SK-N-SH (cell line): Measurements from ENCODE around the gene EEFSEC. TPM values are rescaled to one million over a fixed set of nuclear protein-coding genes. Genes with fewer than 3 reads are reported as not detected.

Experiments
- CTCF ChIA-PET: fragments of 300-600, 350-600 bp; formaldehyde crosslinking; extraction: SDS; loops from one replicate; lab custom pipeline; 2021; lab: Yijun Ruan, JAX
- POLR2A ChIA-PET: fragments of 350-600 bp; sonication (Branson Sonifier 250); formaldehyde crosslinking; extraction: SDS; loops from one replicate; lab custom pipeline; 2020; ENCODE audit warnings: antibody characterized with exemption, inconsistent platforms; lab: Yijun Ruan, JAX
- DNase-seq: peaks from one replicate; pipeline ENCODE4 v3.0.0; 2012
- H2AFZ ChIP-seq: fragments of 200-600 bp; sonication (generic); 2 replicates; pipeline ENCODE4 v1.8.1; 2016; ENCODE audit warnings: antibody characterized with exemption, mild to moderate bottlenecking, low read depth
- H3F3A ChIP-seq: fragments of 200-600 bp; sonication (generic); replicated peaks from 2 replicates; pipeline ENCODE3; 2016; ENCODE audit warnings: antibody characterized with exemption, mild to moderate bottlenecking; ENCODE audit not compliant: insufficient read depth
- H3K27ac ChIP-seq, 2 experiments: fragments of 200-500 bp in 1 of 2; fragments of 200-600 bp in 1 of 2; sonication (Bioruptor generic) in 1 of 2; sonication (generic), shearing (Covaris generic) in 1 of 2; 2 replicates each; pipeline versions ENCODE4 v1.5.1 to v1.6.1; 2014 to 2016; ENCODE audit warnings: low read depth in 2 of 2, inconsistent platforms in 1 of 2, low read length in 1 of 2, mild to moderate bottlenecking in 1 of 2, mixed read lengths in 1 of 2
- H3K27me3 ChIP-seq: fragments of 200-600 bp; sonication (generic), shearing (Covaris generic); 2 replicates; pipeline ENCODE4 v1.6.1; 2016; ENCODE audit warnings: mixed run types; ENCODE audit not compliant: insufficient read depth
- H3K36me3 ChIP-seq, 2 experiments: fragments of 200-500 bp in 1 of 2; fragments of 200-600 bp in 1 of 2; sonication (Bioruptor generic) in 1 of 2; sonication (generic) in 1 of 2; replicated peaks in 1 of 2; 2 replicates each; pipeline versions ENCODE3 to v1.5.1; 2014 to 2016; ENCODE audit warnings: low read length in 1 of 2, mild to moderate bottlenecking in 1 of 2; ENCODE audit not compliant: insufficient read depth in 2 of 2, control insufficient read depth in 1 of 2
- H3K4me1 ChIP-seq, 2 experiments: fragments of 200-500 bp in 1 of 2; fragments of 200-600 bp in 1 of 2; sonication (Bioruptor generic) in 1 of 2; sonication (generic), shearing (Covaris generic) in 1 of 2; 2 replicates each; pipeline versions ENCODE4 v1.5.1 to v1.6.1; 2014 to 2016; ENCODE audit warnings: low read depth in 1 of 2, low read length in 1 of 2, mixed run types in 1 of 2; ENCODE audit not compliant: insufficient read depth in 2 of 2, control insufficient read depth in 1 of 2
- H3K4me2 ChIP-seq: fragments of 200-600 bp; sonication (generic), shearing (Covaris generic); 2 replicates; pipeline ENCODE4 v1.6.1; 2017; ENCODE audit warnings: mixed run types
- H3K4me3 ChIP-seq, 2 experiments: fragments of 200-500 bp in 1 of 2; fragments of 200-600 bp in 1 of 2; sonication (Bioruptor generic) in 1 of 2; sonication (generic), shearing (Covaris generic) in 1 of 2; 2 replicates each; pipeline versions ENCODE4 v1.5.1 to v1.8.1; 2014 to 2016; ENCODE audit warnings: low read depth in 2 of 2, inconsistent platforms in 1 of 2, low read length in 1 of 2, mild to moderate bottlenecking in 1 of 2, mixed read lengths in 1 of 2, moderate library complexity in 1 of 2
- H3K79me2 ChIP-seq: fragments of 200-600 bp; sonication (generic); 2 replicates; pipeline ENCODE4 v1.8.1; 2017; ENCODE audit warnings: mild to moderate bottlenecking; ENCODE audit not compliant: insufficient read depth
- H3K9ac ChIP-seq: fragments of 200-600 bp; sonication (generic); 2 replicates; pipeline ENCODE4 v1.6.1; 2017; ENCODE audit warnings: mixed run types
- H3K9me2 ChIP-seq: fragments of 200-600 bp; sonication (generic); 2 replicates; pipeline ENCODE4 v1.6.1; 2017; ENCODE audit warnings: mixed run types
- H3K9me3 ChIP-seq: fragments of 200-600 bp; sonication (generic); 2 replicates; pipeline ENCODE4 v1.6.1; 2017; ENCODE audit warnings: mixed run types, mild to moderate bottlenecking, moderate library complexity
- H4K20me1 ChIP-seq: fragments of 200-600 bp; sonication (generic); 2 replicates; pipeline ENCODE4 v1.6.1; 2017; ENCODE audit warnings: mild to moderate bottlenecking, mixed run types; ENCODE audit not compliant: insufficient read depth
- CHD2 ChIP-seq: fragments of 150-350 bp; IDR thresholded peaks from 2 replicates; pipeline ENCODE4 v1.6.1; 2018; ENCODE audit warnings: low read length; ENCODE audit not compliant: partially characterized antibody
- ELF1 ChIP-seq: IDR thresholded peaks from 2 replicates; pipeline ENCODE4 v1.4.0; 2012
- EP300 ChIP-seq, 2 experiments: IDR thresholded peaks; 2 replicates each; pipeline versions ENCODE4 v1.4.0 to v1.6.1; 2012; ENCODE audit warnings: borderline replicate concordance in 1 of 2, low read depth in 1 of 2, low read length in 1 of 2
- FOXJ3 ChIP-seq: sonication (generic); formaldehyde crosslinking; IDR thresholded peaks from 2 replicates; pipeline ENCODE4 v1.5.1; 2020; ENCODE audit warnings: mild to moderate bottlenecking, missing genetic modification reagents
- GABPA ChIP-seq: IDR thresholded peaks from 2 replicates; pipeline ENCODE4 v1.4.0; 2012; ENCODE audit warnings: low read depth, mild to moderate bottlenecking
- GATA2 ChIP-seq: sonication (generic); formaldehyde crosslinking; IDR thresholded peaks from 2 replicates; pipeline ENCODE4 v1.5.0; 2020; ENCODE audit warnings: mild to moderate bottlenecking, missing genetic modification reagents
- JUND ChIP-seq: IDR thresholded peaks from 2 replicates; pipeline ENCODE4 v1.4.0; 2012
- MXI1 ChIP-seq: IDR thresholded peaks from 2 replicates; pipeline ENCODE4 v1.6.1; 2012; ENCODE audit warnings: mild to moderate bottlenecking, low read depth, low read length, improper control_type of control experiment
- NRF1 ChIP-seq: IDR thresholded peaks from 2 replicates; pipeline ENCODE4 v1.6.1; 2012; ENCODE audit warnings: low read depth, mild to moderate bottlenecking, low read length
- POLR2AphosphoS5 ChIP-seq: IDR thresholded peaks from 2 replicates; pipeline ENCODE4 v1.6.1; 2012; ENCODE audit warnings: low read depth, low read length
- RAD21 ChIP-seq: IDR thresholded peaks from 2 replicates; pipeline ENCODE4 v1.6.1; 2012; ENCODE audit warnings: mild to moderate bottlenecking, low read length
- SIN3A ChIP-seq: IDR thresholded peaks from 2 replicates; pipeline ENCODE4 v1.6.1; 2012; ENCODE audit warnings: low read depth, mild to moderate bottlenecking, low read length, moderate library complexity, borderline replicate concordance
- SMC3 ChIP-seq: IDR thresholded peaks from 2 replicates; pipeline ENCODE4 v1.6.1; 2012; ENCODE audit warnings: low read depth, low read length, improper control_type of control experiment
- WGBS: methylation state at CpG from one replicate; pipeline ENCODE4 v1.1.6; 2017; ENCODE audit warnings: low lambda C conversion rate; 5-methylcytosine and 5-hydroxymethylcytosine counted together
- polyA plus RNA-seq, 3 experiments: library from polyadenylated mRNA; depleted of rRNA; stranded (reverse); fragments of >200 nt; gene quantifications; 2 replicates each; pipeline ENCODE4 v1.2.3, GENCODE V29; 2012
- TF ChIP-seq, protein P1 (sequence below): IDR thresholded peaks from 2 replicates; pipeline ENCODE4; 2012

EEFSEC gene
- polyA plus RNA-seq, 1 of the 3 experiments (the other 2 are of a cell fraction) = 12.4 TPM

- CTCF ChIA-PET = interaction anchor here (0.9 to 1.4 kb wide), 5 partner anchors 15 to 115 kb away, joined by 3 read pairs; no protein-coding TSS in a partner anchor
- POLR2A ChIA-PET = no interaction called here
These were observed 132.0 kb downstream of the EEFSEC start for GRCh38 chr3:128285042-128285966.

DNA sequence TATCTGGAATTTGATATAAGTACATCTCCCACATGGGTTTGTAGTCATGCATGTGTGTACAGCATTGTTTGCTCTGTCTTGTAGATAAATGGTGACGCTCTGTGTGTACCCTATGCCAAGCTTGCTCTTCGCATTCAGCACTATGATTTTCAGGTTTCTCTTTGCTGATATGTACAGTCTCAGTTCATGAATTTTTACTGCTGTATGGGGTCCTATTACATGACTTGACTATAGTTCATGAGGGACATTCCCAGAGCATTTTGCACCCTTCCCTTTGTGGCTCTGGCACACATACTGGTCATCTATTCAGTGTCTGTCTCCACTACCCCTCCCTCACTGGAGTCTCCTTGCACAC lies 132.7 kb downstream of the EEFSEC start:
- H3F3A ChIP-seq = no peaks in the 10 kb centered on the region
- H3K9me3 ChIP-seq = no peaks in the 10 kb centered on the region
- H3K27me3 ChIP-seq = no peaks in the 10 kb centered on the region
- WGBS = 97% methylated on average over 2 of the region's 2 CpGs
- H3K36me3 ChIP-seq = no peaks in the 10 kb centered on the region
- POLR2A ChIA-PET = interaction anchor here (1.3 kb wide), 1 partner anchor 123 kb away, joined by 3 read pairs; no protein-coding TSS in a partner anchor
- H3K4me2 ChIP-seq = no peak overlapping the region
- H3K79me2 ChIP-seq = no peaks in the 10 kb centered on the region
- TF ChIP-seq NRF1 = no peak
- no peak for TF ChIP-seq ELF1
- no peak for TF ChIP-seq MXI1
- no peak for TF ChIP-seq GABPA
- TF ChIP-seq SIN3A = no peak
- TF ChIP-seq, all 33 proteins: peak for 0
- CTCF ChIA-PET = interaction anchor here (0.9 to 1.6 kb wide), 6 partner anchors 12 to 115 kb away, joined by 3 to 4 read pairs (median 3); no protein-coding TSS in a partner anchor
- Histone ChIP-seq H2AFZ (no peak overlapping the region), H4K20me1 (no peaks in the 10 kb centered on the region), H3K4me3 (no peak overlapping the region), H3K4me1 (peaks cover 5 to 62% of the 10 kb centered on the region in 2 experiments; a peak in 2 of 4 replicates), H3K27ac (peak overlapping the region in 1 of 2 experiments; percentile 90; a peak in 2 of 4 replicates), H3K9ac (no peak overlapping the region), H3K9me2 (no peaks in the 10 kb centered on the region)
- no peak for DNase-seq

More at GRCh38 chr3:128285042-128285966, 132.0 kb downstream of the EEFSEC start:
- no peaks in the 10 kb centered on the region for H3K27me3 ChIP-seq
- peaks cover 5 to 69% of the 10 kb centered on the region in 2 experiments; a peak in 3 of 4 replicates for H3K4me1 ChIP-seq
- no peaks in the 10 kb centered on the region for H3K9me3 ChIP-seq
- no peaks in the 10 kb centered on the region for H3K36me3 ChIP-seq
- DNase-seq = no peak
- H3K27ac ChIP-seq = no peak overlapping the region; a peak in 2 of 4 replicates
- TF ChIP-seq, protein P1, sequence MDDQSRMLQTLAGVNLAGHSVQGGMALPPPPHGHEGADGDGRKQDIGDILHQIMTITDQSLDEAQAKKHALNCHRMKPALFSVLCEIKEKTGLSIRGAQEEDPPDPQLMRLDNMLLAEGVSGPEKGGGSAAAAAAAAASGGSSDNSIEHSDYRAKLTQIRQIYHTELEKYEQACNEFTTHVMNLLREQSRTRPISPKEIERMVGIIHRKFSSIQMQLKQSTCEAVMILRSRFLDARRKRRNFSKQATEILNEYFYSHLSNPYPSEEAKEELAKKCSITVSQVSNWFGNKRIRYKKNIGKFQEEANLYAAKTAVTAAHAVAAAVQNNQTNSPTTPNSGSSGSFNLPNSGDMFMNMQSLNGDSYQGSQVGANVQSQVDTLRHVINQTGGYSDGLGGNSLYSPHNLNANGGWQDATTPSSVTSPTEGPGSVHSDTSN = no peak
- TF ChIP-seq SMC3 (no peak), FOXJ3 (no peak)
- H3K9me2 ChIP-seq = no peaks in the 10 kb centered on the region
- no peaks in the 10 kb centered on the region for H4K20me1 ChIP-seq
- 93% methylated on average over 13 of the region's 13 CpGs for WGBS
- H3F3A ChIP-seq = no peaks in the 10 kb centered on the region
- H2AFZ ChIP-seq = no peak overlapping the region
- no peak overlapping the region for H3K9ac ChIP-seq
- no peak overlapping the region for H3K4me2 ChIP-seq
- no peaks in the 10 kb centered on the region for H3K79me2 ChIP-seq
- H3K4me3 ChIP-seq = no peak overlapping the region

GRCh38 chr3:128286691-128287090 lies 133.4 kb downstream of the EEFSEC start:
- H3K36me3 ChIP-seq = peaks cover 0 to 4% of the 10 kb centered on the region in 2 experiments
- no peaks in the 10 kb centered on the region for H3K9me2 ChIP-seq
- no peaks in the 10 kb centered on the region for H3K27me3 ChIP-seq
- POLR2A ChIA-PET = interaction anchor here (0.6 to 1.7 kb wide), 4 partner anchors 11 to 263 kb away, joined by 3 read pairs; partner anchors contain the start of gene EEFSEC
- TF ChIP-seq EP300 (IDR thresholded peaks at IDR 0.05; ENCODE audit: borderline replicate concordance in 1 of 2, low read depth in 1 of 2, low read length in 1 of 2) = peak in 1 of 2 experiments; percentile 77; a peak in 2 of 4 replicates
- no peak for TF ChIP-seq POLR2AphosphoS5
- peak; percentile 11 for TF ChIP-seq RAD21
- peak; percentile 80; the same call in 1 of the 2 replicates for TF ChIP-seq MXI1
- peak; percentile 2; the same call in 1 of the 2 replicates for TF ChIP-seq SMC3
- TF ChIP-seq GATA2 (CRISPR knock-in tag) = peak; percentile 77
- peak; percentile 29 for TF ChIP-seq CHD2
- TF ChIP-seq JUND = no peak
- TF ChIP-seq, all 33 proteins: peak for 6
- no peaks in the 10 kb centered on the region for H4K20me1 ChIP-seq
- no peak overlapping the region for H3K4me3 ChIP-seq
- no peaks in the 10 kb centered on the region for H3K9me3 ChIP-seq
- peak; percentile 63 for DNase-seq
- H2AFZ ChIP-seq = no peak overlapping the region
- CTCF ChIA-PET = interaction anchor here (0.7 to 1.6 kb wide), 6 partner anchors 11 to 116 kb away, joined by 3 to 4 read pairs (median 3); no protein-coding TSS in a partner anchor
- H3K27ac ChIP-seq = peak overlapping the region in 1 of 2 experiments; percentile 90; a peak in 2 of 4 replicates
- H3K9ac ChIP-seq = no peak overlapping the region
- H3F3A ChIP-seq = no peaks in the 10 kb centered on the region
- peaks cover 5 to 55% of the 10 kb centered on the region in 2 experiments; a peak in 2 of 4 replicates for H3K4me1 ChIP-seq
- no peak overlapping the region for H3K4me2 ChIP-seq
- no peaks in the 10 kb centered on the region for H3K79me2 ChIP-seq
